Measurements from ENCODE around the gene TXNRD1. TPM values are rescaled to one million over a fixed set of nuclear protein-coding genes. Genes with fewer than 3 reads are reported as not detected.

TXNRD1 gene
- total RNA-seq, 4 donors from 2014 or later: 243 to 594 (median 299) TPM

DNA sequence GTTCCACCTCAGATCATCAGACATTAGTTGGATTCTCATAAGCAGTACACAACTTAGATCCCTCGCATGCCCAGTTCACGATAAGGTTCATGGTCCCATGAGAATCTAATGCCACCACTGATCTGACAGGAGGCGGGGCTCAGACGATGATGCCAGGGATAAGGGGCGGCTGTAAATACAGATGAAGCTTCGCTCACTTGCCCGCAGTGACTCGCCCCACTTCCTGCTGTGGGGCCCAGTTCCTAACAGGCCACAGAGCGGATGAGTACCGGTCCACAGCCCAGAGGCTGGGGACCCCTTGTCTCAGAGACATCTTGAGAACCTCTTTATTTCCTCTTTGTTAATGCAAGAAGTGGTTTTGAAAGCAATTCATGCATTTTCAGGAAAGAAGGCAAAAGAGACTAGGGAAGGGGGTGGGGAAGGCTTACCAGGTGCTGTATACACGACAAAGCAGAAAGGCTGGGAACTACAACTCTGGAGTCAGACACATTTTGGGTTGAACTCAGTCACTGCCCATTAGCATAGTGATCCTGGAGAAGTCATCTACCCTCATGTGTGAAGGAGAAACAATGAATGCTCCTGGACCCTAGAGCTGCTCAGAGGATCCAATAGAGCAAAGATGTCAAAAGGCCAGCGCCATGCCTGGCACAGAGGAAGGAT is 156.6 kb downstream of the TXNRD1 start:
- H3K4me1 ChIP-seq: no peaks in the 10 kb centered on the region
- H3K36me3 ChIP-seq: no peaks in the 10 kb centered on the region
- no peak for TF ChIP-seq POLR2A (IDR thresholded peaks at IDR 0.05; ENCODE audit: low read depth)
- TF ChIP-seq POLR2AphosphoS5 (IDR thresholded peaks at IDR 0.05): no peak
- TF ChIP-seq, protein P1, sequence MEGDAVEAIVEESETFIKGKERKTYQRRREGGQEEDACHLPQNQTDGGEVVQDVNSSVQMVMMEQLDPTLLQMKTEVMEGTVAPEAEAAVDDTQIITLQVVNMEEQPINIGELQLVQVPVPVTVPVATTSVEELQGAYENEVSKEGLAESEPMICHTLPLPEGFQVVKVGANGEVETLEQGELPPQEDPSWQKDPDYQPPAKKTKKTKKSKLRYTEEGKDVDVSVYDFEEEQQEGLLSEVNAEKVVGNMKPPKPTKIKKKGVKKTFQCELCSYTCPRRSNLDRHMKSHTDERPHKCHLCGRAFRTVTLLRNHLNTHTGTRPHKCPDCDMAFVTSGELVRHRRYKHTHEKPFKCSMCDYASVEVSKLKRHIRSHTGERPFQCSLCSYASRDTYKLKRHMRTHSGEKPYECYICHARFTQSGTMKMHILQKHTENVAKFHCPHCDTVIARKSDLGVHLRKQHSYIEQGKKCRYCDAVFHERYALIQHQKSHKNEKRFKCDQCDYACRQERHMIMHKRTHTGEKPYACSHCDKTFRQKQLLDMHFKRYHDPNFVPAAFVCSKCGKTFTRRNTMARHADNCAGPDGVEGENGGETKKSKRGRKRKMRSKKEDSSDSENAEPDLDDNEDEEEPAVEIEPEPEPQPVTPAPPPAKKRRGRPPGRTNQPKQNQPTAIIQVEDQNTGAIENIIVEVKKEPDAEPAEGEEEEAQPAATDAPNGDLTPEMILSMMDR (IDR thresholded peaks at IDR 0.05): no peak
- no peak for TF ChIP-seq EP300 (IDR thresholded peaks at IDR 0.05)
- 80% methylated on average over 12 of the region's 12 CpGs for WGBS
- DNase-seq (ENCODE audit: extremely low spot score): no peak
- no peaks in the 10 kb centered on the region for H3K27me3 ChIP-seq
- H3K4me3 ChIP-seq: no peak overlapping the region
- intact Hi-C loops (cut with DNase I): no loop called here
- no peak overlapping the region for H3K27ac ChIP-seq (replicated peaks in 1 of 4)
- peaks cover 0 to 12% (median 6%) of the 10 kb centered on the region in 4 donors for H3K9me3 ChIP-seq

DNA sequence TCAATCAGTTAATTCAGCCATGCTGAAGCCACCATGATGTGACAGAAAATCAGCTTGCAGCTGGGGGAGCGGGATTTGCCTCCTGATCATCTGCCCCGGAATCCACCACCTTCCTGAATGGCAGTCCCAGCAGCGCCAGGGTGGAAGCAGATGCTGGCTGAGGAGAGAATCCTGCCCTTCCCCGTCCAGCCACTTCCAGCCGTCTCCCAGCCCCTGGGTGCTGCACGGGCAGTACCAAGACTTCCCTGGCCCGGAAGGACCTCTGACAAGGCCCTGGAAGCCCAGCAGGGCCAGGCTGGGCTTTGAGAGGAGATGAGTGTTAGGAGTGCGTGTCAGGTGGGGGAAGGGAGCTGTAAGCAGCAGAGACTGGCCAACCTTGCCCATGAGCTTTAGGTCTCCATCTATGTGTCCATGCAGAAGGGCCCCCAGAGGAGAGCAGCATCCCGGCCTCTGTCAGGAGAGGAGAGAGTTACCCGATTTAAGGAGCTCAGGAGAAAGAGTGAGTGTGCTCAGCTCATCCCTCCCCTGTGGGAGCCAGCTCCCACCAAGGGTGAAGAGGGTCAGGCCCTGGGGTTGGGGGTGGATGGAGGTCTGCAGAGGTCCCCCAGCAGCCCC is 157.2 kb downstream of the TXNRD1 start:
- H3K4me3 ChIP-seq: no peak overlapping the region
- H3K4me1 ChIP-seq: no peaks in the 10 kb centered on the region
- H3K27me3 ChIP-seq: no peaks in the 10 kb centered on the region
- no peak for DNase-seq (ENCODE audit: extremely low spot score)
- H3K27ac ChIP-seq (replicated peaks in 1 of 4): no peak overlapping the region
- TF ChIP-seq, protein P1 (IDR thresholded peaks at IDR 0.05): no peak
- TF ChIP-seq POLR2AphosphoS5 (IDR thresholded peaks at IDR 0.05) (no peak), POLR2A (IDR thresholded peaks at IDR 0.05; ENCODE audit: low read depth) (no peak), EP300 (IDR thresholded peaks at IDR 0.05) (no peak)
- 95% methylated on average over 4 of the region's 10 CpGs for WGBS
- no peaks in the 10 kb centered on the region for H3K36me3 ChIP-seq
- intact Hi-C loops (cut with DNase I): no loop called here
- peaks cover 0 to 12% (median 6%) of the 10 kb centered on the region in 4 donors for H3K9me3 ChIP-seq

DNA sequence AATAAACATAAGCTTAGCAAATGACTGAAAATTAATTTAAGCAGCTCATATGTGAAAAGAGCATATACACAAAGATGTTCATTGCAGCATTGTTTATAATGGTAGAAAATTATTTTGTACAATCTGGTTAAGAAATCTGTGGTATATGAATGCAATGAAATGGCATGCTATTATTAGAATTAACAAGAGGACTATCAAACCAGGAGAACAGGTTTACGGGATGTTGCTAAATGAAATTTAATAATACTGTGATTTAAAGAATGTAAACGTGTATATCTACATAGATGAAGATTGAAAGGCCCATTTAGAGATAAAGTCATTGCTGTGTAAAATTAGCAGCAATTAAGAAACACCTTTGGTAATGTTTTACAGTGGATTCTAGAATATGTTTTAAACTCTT is 158.5 kb downstream of the TXNRD1 start:
- Histone ChIP-seq H3K4me3 (no peak overlapping the region), H3K36me3 (no peaks in the 10 kb centered on the region), H3K4me1 (no peaks in the 10 kb centered on the region), H3K9me3 (peaks cover 0 to 12% (median 6%) of the 10 kb centered on the region in 4 donors), H3K27me3 (no peaks in the 10 kb centered on the region), H3K27ac (replicated peaks in 1 of 4) (no peak overlapping the region)
- TF ChIP-seq, protein P1 (IDR thresholded peaks at IDR 0.05): no peak
- TF ChIP-seq EP300 (IDR thresholded peaks at IDR 0.05): no peak
- no peak for TF ChIP-seq POLR2AphosphoS5 (IDR thresholded peaks at IDR 0.05)
- no peak for TF ChIP-seq POLR2A (IDR thresholded peaks at IDR 0.05; ENCODE audit: low read depth)
- intact Hi-C loops (cut with DNase I): no loop called here
- WGBS: 91% methylated on average over 2 of the region's 2 CpGs
- DNase-seq (ENCODE audit: extremely low spot score): no peak

DNA sequence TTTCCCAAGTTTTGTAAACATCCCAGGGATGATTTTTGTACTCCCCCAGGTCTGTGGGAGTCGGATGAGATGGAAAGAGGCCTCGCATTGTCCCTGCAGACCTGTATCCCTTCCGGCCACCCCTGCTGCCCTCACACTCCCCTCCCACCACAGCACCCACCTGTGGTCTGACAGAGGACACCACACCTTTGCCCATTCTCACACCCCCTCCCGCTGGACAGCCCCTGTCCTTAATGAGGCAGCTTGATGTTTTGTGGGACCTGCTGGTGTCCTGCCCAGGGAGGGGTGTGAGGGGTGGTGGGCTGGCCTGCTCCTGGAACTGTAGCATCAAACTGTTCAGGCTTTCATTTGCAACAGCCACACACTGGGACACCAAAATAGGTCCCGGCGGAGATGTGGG is 159.2 kb downstream of the TXNRD1 start:
- Histone ChIP-seq H3K27me3 (no peaks in the 10 kb centered on the region), H3K4me3 (no peak overlapping the region), H3K27ac (replicated peaks in 1 of 4) (no peak overlapping the region), H3K9me3 (peaks cover 0 to 6% (median 3%) of the 10 kb centered on the region in 4 donors), H3K36me3 (no peaks in the 10 kb centered on the region), H3K4me1 (no peaks in the 10 kb centered on the region)
- intact Hi-C loops (cut with DNase I): no loop called here
- no peak for TF ChIP-seq POLR2A (IDR thresholded peaks at IDR 0.05; ENCODE audit: low read depth)
- no peak for TF ChIP-seq POLR2AphosphoS5 (IDR thresholded peaks at IDR 0.05)
- TF ChIP-seq, protein P1 (IDR thresholded peaks at IDR 0.05): no peak
- TF ChIP-seq EP300 (IDR thresholded peaks at IDR 0.05): no peak
- WGBS: 92% methylated on average over 4 of the region's 6 CpGs
- no peak for DNase-seq (ENCODE audit: extremely low spot score)

Measured in esophagus muscularis mucosa (tissue), 4 donors.